Neural crest cell (in vitro differentiated cells): ENCODE measurements around the gene NUAK2. TPM values are rescaled to one million over a fixed set of nuclear protein-coding genes. Genes with fewer than 3 reads are reported as not detected.
A peak's percentile ranks its signal among the peaks of the same experiment; 100 is the strongest.

Experiments
- DNase-seq: peaks from one replicate; pipeline ENCODE4 v3.0.0; 2021; ENCODE audit warnings: low read depth, mixed read lengths, low spot score
- H3K27ac Mint-ChIP-seq: one replicate; pipeline ENCODE4 v1.8.0; 2021; ENCODE audit warnings: mild to moderate bottlenecking, mixed read lengths; ENCODE audit not compliant: unreplicated experiment
- H3K27me3 Mint-ChIP-seq: 2 replicates; pipeline ENCODE4 v1.8.0; 2021; ENCODE audit warnings: low read depth, mild to moderate bottlenecking, mixed read lengths
- H3K36me3 Mint-ChIP-seq: 2 replicates; pipeline ENCODE4 v1.8.0; 2021; ENCODE audit warnings: low read depth, mild to moderate bottlenecking, mixed read lengths
- H3K4me1 Mint-ChIP-seq: 2 replicates; pipeline ENCODE4 v1.8.0; 2021; ENCODE audit warnings: mixed read lengths
- H3K4me3 Mint-ChIP-seq: one replicate; pipeline ENCODE4 v1.8.0; 2021; ENCODE audit warnings: mild to moderate bottlenecking, mixed read lengths
- H3K9me3 Mint-ChIP-seq: 2 replicates; pipeline ENCODE4 v1.8.0; 2021; ENCODE audit warnings: mixed read lengths
- CTCF ChIP-seq: fragments of 200-600 bp; sonication (generic); conservative IDR thresholded peaks from 2 replicates; pipeline ENCODE4 v1.5.0; 2021; ENCODE audit warnings: antibody characterized with exemption, mild to moderate bottlenecking
- total RNA-seq: library from RNA; stranded (reverse); gene quantifications from 2 replicates; pipeline ENCODE4 v1.2.1, GENCODE V29; 2021

Gene NUAK2
- total RNA-seq, 1 donor from 2014 or later = 15.4 TPM

GRCh38 chr1:205317311-205317917 is 4.1 kb downstream of the NUAK2 start:
- no peak for DNase-seq

DNA sequence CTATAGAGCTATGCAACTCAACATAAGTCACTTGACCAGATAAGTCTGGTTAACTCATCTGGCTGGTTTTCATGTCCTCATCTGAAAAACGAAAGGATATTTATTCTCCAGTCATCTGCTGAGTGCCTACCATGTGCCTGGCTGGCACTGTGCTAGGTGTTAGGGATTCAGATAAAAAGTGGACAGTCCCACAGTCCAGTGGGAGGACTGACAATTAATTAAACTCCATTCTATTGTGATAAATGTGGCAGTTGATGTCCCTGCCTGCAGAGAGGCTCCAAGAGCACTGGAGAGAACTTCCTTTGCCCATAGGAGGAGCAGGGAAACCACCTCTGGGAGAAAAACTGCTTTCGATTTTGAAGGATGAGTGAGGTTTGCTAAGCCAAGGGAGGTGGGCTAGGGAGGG is 5.4 kb downstream of the NUAK2 start:
- Mint-ChIP-seq H3K4me3 (peak overlapping the region; percentile 80), H3K36me3 (peaks cover 2% of the 10 kb centered on the region), H3K4me1 (peaks cover 94% of the 10 kb centered on the region), H3K27me3 (no peaks in the 10 kb centered on the region), H3K27ac (peak overlapping the region; percentile 12), H3K9me3 (no peaks in the 10 kb centered on the region)
- TF ChIP-seq CTCF = no peak
- DNase-seq = no peak

More at GRCh38 chr1:205317311-205317917, 4.1 kb downstream of the NUAK2 start:
- Mint-ChIP-seq H3K27ac (peak overlapping the region; percentile 8), H3K4me1 (peaks cover 88% of the 10 kb centered on the region), H3K27me3 (no peaks in the 10 kb centered on the region), H3K4me3 (peak overlapping the region; percentile 87), H3K36me3 (peaks cover 2% of the 10 kb centered on the region), H3K9me3 (no peaks in the 10 kb centered on the region)
- no peak for TF ChIP-seq CTCF

DNA sequence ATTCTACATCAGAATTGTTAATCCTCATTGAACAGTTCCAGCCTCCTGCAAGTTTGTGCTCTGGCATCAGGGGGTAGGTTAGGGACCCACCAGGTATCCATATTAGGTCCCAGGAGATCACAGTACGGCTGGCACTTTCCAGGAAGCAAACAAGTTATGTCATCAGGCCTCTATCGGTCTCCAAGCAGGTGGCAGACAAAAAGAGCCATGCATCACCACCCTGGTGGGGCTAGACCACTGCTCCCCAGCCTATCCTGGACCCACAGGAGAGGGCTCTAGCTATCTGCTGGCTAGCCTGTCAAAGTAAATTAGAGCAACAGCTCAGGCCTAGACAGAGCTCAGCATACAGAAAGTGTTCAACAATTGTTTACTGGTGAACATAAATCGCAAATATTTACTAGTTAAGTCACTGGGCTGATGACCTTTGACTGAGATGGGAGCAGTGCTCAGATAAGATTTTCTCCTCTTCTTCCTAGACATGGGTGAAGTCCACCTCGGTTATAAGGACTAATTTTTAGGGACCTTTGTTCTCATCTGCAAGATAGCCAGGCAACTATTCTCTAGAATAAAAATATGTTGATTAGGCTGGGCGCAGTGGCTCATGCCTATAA is 6.4 kb downstream of the NUAK2 start:
- DNase-seq = no peak
- Mint-ChIP-seq H3K9me3 (no peaks in the 10 kb centered on the region), H3K4me3 (peak overlapping the region; percentile 85), H3K27ac (peak overlapping the region; percentile 96), H3K27me3 (no peaks in the 10 kb centered on the region), H3K36me3 (peaks cover 7% of the 10 kb centered on the region), H3K4me1 (peaks cover 94% of the 10 kb centered on the region)
- no peak for TF ChIP-seq CTCF

DNA sequence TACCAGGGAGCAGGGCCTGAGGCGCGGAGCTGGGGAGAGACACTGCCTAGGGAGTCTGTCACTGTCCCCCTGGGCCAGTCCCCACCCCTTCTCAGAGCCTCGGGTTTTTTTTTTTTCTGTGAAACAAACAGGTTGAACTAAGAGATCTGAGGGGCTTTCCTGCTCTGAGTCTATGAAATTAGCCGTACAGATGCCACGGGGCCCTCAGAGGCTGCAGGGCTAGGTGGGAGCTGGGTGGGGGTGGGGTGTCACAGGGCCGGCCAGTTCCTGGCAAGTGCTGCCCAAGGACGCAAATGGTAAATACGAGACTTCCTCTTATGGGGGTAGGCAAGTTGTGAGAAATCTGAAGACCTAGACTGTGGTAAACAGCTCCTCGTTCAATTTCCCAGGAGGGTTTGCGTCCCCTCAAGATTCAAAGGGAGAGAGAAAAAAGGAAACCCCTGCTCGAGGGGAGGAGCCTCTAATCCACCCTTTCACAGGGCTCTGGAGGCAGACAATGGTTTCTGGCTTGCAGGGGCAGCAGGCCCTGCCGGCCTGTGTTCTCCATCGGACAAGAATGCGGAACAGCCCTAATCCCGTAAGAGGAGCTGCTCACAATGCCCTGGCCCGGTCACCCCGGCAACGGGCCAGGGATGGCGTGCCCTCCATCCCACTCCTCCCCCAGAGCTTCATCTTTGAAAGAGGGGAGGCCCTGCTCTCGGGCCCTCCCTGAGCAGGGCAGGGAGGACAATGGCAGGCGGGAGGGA is 7.8 kb downstream of the NUAK2 start:
- Mint-ChIP-seq H3K36me3 (peaks cover 7% of the 10 kb centered on the region), H3K4me1 (peaks cover 85% of the 10 kb centered on the region), H3K27ac (peak overlapping the region; percentile 96), H3K27me3 (no peaks in the 10 kb centered on the region), H3K4me3 (peak overlapping the region; percentile 85), H3K9me3 (no peaks in the 10 kb centered on the region)
- TF ChIP-seq CTCF = no peak
- peak; percentile 70 for DNase-seq

DNA sequence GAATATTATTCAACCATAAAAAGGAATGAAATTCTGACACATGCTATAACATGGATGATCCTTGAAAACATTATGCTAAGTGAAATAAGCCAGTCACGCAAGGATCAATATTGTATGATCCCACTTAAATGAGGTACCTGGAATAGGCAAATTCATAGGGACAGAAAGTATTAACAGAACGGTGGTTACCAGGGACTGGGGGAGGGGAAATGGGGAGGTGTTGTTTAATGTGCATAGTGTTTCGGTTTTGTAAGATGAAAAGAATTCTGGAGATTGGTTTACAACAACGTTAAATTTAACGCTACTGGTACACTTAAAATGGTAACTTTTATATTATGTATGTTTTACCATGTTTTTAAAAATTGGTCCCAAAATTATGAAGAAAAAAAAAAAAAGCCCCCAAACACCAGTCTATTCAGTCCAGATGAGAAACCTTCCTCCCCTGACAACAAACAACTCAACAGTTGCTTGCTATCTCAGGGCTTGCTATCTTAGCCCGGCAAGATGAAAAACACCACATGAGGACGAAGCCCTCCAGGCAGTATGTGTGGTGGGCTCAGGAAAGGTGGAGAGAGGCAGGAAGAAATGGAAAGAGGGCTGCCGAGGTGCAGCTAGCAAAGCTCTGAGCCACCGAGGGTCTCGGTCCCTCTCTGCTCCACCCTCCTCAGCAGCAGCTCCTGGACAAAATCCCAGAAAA is 8.5 kb downstream of the NUAK2 start:
- H3K4me3 Mint-ChIP-seq = peak overlapping the region; percentile 85
- H3K27ac Mint-ChIP-seq = peak overlapping the region; percentile 96
- no peaks in the 10 kb centered on the region for H3K9me3 Mint-ChIP-seq
- peaks cover 79% of the 10 kb centered on the region for H3K4me1 Mint-ChIP-seq
- no peak for DNase-seq
- H3K27me3 Mint-ChIP-seq = no peaks in the 10 kb centered on the region
- peaks cover 11% of the 10 kb centered on the region for H3K36me3 Mint-ChIP-seq
- no peak for TF ChIP-seq CTCF
